ENCODE data around the gene ZNF385B. TPM values are rescaled to one million over a fixed set of nuclear protein-coding genes. Genes with fewer than 3 reads are reported as not detected.

Gene ZNF385B
- total RNA-seq, 1 experiment from 2014 or later, result 9.3 TPM

DNA sequence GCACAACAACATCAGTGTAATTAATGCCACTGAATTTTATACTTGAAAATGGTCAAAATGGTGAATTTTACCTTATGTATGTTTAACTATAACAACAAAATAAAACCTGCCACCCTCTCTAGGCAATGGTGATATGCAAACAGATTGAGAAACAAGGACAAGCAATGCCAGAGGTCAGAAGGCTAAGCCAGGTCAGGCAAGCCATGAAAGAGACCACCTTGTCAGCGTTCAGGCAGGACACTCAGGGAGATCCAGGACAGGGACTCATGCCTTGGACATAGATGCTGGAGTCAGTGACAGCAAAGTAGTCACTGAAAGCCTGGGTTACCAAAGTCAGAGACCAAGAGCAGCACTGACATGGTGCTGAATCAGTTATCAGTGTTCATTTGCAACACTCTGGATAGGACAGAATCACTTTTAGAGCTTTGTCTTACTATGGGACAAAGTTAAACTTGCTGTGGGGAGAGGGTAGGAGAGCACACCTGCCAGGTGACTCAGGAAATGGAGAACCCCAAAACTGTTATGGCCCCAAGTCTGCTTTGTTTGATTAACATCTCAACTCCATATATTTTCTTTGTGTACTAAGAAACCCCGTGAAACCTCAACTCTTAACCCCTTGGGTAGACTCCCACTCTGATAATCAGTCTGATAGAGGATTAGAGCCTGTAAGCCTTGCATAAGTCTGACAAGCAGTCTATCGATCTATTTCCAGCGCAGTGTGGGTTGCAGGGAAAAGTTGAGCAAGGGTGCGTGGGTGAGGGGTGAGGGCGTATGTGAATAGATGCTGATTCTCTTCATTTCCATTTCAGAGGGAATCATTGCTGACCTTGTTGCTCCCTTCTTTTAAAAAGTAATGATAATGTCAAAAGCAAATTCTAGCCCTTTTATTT is 48.7 kb upstream of the ZNF385B start:
- H3K27ac ChIP-seq (ENCODE audit: low read depth, low read length), result no peak overlapping the region
- no peak overlapping the region for H3K4me2 ChIP-seq (ENCODE audit: low read length)
- intact Hi-C loops (cut with micrococcal nuclease), result no loop called here
- ChIA-PET RAD21 (ENCODE audit: low non-redundant PET in 1 of 2, low total read pairs in 2 of 2, uncharacterized antibody in 2 of 2, unreplicated experiment in 2 of 2) (no interaction called here), CTCF (no interaction called here), POLR2A (no interaction called here)
- no peaks in the 10 kb centered on the region for H4K20me1 ChIP-seq (ENCODE audit: insufficient read depth)
- H3K4me3 ChIP-seq (replicated peaks in 1 of 2; ENCODE audit: low read depth in 1 of 2, low read length in 2 of 2), result no peak overlapping the region
- H3K4me1 ChIP-seq (ENCODE audit: control insufficient read depth in 1 of 2, insufficient read depth in 2 of 2, low read length in 2 of 2), result no peaks in the 10 kb centered on the region
- no peaks in the 10 kb centered on the region for H3K79me2 ChIP-seq (ENCODE audit: insufficient read depth, low read length)
- H3K36me3 ChIP-seq (ENCODE audit: control insufficient read depth in 1 of 2, insufficient read depth in 2 of 2, low read length in 2 of 2), result no peaks in the 10 kb centered on the region
- TF ChIP-seq ZNF274 (IDR thresholded peaks at IDR 0.05; ENCODE audit: low read depth, low read length) (no peak), ZBTB33 (IDR thresholded peaks at IDR 0.05; ENCODE audit: extremely low read depth, insufficient replicate concordance, low read length) (no peak), JUND (IDR thresholded peaks at IDR 0.05) (no peak), RAD21 (IDR thresholded peaks at IDR 0.05; ENCODE audit: low read depth) (no peak), ATF3 (IDR thresholded peaks at IDR 0.05) (no peak), TCF7L2 (IDR thresholded peaks at IDR 0.05; ENCODE audit: borderline replicate concordance, extremely low read depth, insufficient read depth, insufficient read length) (no peak), EZH2phosphoT487 (IDR thresholded peaks at IDR 0.05; ENCODE audit: borderline replicate concordance) (no peak)
- TF ChIP-seq, protein P1, sequence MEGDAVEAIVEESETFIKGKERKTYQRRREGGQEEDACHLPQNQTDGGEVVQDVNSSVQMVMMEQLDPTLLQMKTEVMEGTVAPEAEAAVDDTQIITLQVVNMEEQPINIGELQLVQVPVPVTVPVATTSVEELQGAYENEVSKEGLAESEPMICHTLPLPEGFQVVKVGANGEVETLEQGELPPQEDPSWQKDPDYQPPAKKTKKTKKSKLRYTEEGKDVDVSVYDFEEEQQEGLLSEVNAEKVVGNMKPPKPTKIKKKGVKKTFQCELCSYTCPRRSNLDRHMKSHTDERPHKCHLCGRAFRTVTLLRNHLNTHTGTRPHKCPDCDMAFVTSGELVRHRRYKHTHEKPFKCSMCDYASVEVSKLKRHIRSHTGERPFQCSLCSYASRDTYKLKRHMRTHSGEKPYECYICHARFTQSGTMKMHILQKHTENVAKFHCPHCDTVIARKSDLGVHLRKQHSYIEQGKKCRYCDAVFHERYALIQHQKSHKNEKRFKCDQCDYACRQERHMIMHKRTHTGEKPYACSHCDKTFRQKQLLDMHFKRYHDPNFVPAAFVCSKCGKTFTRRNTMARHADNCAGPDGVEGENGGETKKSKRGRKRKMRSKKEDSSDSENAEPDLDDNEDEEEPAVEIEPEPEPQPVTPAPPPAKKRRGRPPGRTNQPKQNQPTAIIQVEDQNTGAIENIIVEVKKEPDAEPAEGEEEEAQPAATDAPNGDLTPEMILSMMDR (IDR thresholded peaks at IDR 0.05 in 2 of 3, conservative IDR thresholded peaks at IDR 0.05 in 1 of 3; ENCODE audit: borderline replicate concordance in 1 of 3, insufficient read depth in 1 of 3, low read depth in 2 of 3, low read length in 2 of 3), result no peak
- H2AFZ ChIP-seq (ENCODE audit: low read depth, low read length, poor library complexity, severe bottlenecking), result no peak overlapping the region
- H3K9me2 ChIP-seq (ENCODE audit: insufficient read depth), result no peaks in the 10 kb centered on the region
- DNase-seq (ENCODE audit: low read depth, low spot score) (no peak), ATAC-seq (no peak)
- BruUV-seq (replicated peaks), result no TSS peak
- no peaks in the 10 kb centered on the region for H3K27me3 ChIP-seq (ENCODE audit: insufficient read depth, low read length)
- H3K9ac ChIP-seq (ENCODE audit: low read length), result no peak overlapping the region
- no peaks in the 10 kb centered on the region for H3K9me3 ChIP-seq (ENCODE audit: control insufficient read depth in 1 of 2, insufficient read depth in 1 of 2, low read depth in 1 of 2, low read length in 2 of 2)

All from HCT116 (cell line).